Amniotic epithelial cell (primary cell): ENCODE data around the gene B4GALT3.

Experiments used
- DNase-seq: peaks from one replicate; pipeline ENCODE4 v3.0.0-alpha.2; 2010; ENCODE audit warnings: low read depth

Gene B4GALT3

DNA sequence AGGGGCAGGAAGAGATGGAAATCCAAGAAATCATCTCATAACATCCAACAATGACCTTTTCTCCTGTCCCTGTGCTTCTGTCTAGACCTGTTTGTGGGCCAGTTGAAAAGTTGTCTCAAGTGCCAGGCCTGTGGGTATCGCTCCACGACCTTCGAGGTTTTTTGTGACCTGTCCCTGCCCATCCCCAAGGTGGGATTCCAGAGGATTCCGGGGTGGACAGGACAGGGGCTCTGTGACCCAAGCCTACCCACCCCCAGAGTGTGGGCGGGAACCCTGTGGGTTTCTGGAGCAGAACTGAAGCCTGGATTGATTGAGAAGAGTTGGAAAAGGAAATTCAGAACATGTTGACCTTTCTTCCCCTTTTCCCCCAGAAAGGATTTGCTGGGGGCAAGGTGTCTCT is 13.5 kb downstream of the B4GALT3 start:
- DNase-seq, result no peak

DNA sequence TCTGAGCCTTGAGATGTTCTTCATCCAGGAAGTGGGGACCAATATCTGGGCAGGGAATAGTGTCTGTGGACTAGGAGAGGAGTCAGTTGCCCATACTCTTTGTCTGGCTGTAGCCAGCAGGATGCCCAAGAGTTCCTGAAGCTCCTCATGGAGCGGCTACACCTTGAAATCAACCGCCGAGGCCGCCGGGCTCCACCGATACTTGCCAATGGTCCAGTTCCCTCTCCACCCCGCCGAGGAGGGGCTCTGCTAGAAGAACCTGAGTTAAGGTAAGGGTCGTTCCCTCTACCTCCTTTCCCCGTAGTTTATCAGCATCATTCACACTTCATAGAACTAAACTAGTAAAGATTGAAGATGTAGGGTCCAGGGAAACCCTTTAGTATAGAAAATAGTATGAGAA is 14.5 kb downstream of the B4GALT3 start:
- DNase-seq, result no peak

DNA sequence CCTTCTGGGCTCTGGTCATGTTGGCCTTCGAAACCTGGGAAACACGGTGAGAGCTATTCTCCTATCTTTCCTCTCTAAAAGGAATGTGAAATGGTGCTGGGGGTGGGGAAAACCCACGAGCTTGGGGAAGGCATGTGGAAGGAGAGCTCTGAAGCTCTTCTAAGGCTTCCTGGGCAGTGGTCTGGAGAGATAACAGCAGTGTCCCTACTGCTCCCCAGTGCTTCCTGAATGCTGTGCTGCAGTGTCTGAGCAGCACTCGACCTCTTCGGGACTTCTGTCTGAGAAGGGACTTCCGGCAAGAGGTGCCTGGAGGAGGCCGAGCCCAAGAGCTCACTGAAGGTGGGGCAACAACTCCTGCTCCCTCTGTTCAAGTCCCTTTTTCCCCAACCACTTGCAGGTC is 15.3 kb downstream of the B4GALT3 start:
- no peak for DNase-seq

DNA sequence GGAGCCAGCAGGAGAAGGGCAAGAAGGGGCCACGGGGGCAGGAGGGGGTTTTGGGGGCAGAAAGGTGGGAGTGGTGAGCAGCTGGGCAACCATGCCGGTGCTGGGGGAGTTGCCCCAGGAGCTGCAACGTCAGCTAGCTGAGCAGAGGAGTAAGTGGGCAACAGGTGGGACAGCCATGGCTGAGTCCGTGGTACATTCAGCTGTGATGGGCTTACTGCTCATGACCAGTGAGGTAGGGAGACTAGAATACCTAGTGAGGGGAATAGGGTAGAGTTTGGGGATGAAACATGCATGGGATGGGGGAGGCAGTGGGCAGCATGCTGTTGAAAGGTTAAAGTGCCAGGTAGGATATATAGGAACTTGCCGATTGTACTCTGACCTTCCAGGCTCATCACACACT is 15.7 kb downstream of the B4GALT3 start:
- DNase-seq, result no peak

DNA sequence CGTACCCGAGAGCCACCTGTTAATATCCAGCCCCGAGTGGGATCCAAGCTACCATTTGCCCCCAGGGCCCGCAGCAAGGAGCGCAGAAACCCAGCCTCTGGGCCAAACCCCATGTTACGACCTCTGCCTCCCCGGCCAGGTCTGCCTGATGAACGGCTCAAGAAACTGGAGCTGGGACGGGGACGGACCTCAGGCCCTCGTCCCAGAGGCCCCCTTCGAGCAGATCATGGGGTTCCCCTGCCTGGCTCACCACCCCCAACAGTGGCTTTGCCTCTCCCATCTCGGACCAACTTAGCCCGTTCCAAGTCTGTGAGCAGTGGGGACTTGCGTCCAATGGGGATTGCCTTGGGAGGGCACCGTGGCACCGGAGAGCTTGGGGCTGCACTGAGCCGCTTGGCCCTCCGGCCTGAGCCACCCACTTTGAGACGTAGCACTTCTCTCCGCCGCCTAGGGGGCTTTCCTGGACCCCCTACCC is 16.6 kb downstream of the B4GALT3 start:
- no peak for DNase-seq

DNA sequence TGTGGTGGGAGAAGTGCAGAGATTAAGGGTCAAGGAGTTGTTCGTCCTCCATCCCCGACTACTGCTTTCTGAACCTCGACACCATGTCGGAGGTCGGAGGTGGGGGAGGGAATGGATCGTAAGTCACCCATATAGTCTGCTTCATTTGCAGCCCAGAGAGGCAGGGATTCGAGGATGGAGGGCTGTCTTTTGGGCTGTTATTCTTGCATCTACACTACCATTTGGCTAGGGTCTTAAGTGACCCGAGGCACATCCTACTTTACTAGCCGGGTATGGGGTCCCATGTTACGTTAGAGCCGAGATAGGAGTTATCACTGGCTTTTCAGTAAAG is 17.4 kb downstream of the B4GALT3 start:
- no peak for DNase-seq

DNA sequence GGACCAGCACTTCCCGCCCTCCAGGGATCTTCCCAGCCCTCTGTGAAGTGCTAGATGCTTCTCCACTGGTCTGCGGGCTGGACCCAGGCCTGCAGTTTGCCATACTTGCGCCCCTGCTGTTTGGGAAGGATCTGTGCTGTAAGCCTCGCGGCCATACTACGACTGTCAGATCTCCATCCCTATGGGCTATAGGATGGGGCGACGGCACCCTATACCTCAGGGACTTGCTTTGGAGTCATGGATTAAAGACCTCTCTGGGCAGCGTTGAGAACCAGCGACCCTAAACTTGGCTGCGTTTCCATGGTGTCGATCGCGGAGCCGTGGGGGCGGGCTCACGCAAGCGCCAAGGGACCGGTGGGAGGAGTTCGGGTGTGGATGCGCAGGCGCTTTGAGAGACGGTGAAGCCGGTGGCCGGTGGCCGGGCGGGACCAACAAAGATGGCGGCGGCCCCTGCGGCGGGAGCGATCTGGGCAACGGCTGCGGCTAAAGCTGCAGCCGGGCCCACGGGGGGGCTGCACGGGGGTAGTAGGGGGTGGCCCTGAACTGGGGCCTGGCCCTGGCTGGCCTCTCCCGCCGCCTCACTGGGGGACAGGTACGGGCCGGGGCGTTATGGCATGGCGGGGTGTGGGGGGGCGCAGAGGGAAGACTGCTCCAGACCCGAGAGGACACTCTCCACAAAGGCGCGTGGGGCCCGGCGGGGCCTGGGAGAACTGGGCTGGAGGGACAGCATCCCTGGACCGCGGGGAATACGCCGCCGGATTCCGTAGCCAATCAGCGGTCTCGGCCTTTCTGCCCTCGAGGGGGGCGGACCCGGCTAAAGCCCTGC is 18.0 kb downstream of the B4GALT3 start, which contains the start of gene USP21:
USP21 (plus strand) TSS at position 414 of the 826 bp plus-strand sequence. CDS start 1,141 bp downstream, outside the sequence.
- DNase-seq, result peak; percentile 79

DNA sequence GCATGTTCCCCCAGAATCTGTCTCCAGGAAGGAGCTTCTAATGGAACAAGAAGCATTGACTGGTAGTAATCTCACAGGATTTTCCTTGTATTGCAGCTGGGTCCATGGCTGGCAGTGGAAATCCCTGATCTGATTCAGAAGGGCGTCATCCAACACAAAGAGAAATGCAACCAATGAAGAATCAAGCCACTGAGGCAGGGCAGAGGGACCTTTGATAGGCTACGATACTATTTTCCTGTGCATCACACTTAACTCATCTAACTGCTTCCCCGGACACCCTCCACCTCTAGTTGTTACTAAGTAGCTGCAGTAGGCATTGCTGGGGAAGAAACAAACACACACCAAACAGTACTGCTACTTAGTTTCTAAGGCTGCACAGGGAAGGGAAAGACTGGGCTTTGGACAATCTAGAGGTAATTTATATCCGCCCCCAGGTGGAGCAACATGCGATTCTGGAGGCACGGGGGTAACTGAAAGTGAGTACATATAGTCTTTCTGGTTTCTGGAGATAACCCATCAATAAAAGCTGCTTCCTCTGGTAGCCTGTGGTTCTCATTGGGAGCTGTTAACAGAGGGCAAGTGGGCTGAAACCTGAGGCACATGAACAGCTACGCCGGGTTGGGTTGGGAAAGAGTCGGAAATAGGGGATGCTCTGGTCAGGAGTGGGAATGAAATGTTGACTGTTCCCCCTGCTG is 18.8 kb downstream of the B4GALT3 start:
- DNase-seq, result no peak

DNA sequence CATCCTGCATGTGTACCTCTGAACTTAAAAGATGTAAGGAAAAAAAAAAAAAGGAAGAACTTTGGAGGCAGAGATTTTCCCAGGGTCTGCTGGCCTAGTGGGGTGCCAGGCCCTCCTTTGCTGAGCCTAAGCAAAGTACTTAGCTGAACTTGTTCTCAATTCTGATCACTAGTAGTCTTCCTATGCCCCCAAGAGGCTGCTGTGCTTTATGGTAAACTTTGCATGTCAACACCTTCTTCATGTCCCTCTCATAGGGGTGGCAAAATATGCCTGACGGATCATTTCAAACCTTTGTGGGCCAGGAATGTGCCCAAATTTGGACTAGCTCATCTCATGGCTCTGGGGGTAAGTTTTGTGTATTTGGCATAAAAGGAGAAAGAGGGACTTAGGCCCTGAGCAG is 19.4 kb downstream of the B4GALT3 start:
- no peak for DNase-seq

DNA sequence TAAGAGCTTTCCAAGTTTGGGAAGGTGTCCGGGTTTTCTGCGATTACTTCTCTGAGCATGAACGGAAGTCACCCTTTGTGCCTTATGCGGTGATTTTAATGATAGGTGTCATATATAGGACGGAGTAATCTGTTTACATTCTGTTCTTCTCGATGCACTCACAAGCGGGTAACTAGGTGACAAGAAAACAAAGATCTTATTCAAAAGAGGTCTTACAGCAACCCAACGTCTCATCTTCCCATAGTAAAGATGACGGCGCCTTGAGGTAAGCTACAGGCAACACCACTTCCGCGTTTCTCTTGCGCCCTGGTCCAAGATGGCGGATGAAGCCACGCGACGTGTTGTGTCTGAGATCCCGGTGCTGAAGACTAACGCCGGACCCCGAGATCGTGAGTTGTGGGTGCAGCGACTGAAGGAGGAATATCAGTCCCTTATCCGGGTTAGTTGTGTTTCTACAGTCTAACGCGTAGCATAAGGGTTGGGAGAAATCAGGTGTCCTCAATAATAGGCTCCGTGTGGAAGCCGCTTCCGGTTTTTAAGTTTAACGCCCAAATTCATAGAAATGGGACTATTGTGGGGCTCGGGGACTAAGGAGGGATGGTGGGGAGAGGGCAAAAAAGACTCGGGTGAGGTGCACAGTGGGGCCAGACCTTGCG is 23.5 kb downstream of the B4GALT3 start, which contains the start of gene UFC1:
UFC1 (plus strand) TSS at position 297 of the 656 bp plus-strand sequence; CDS start at position 317, 20 bp downstream.
- peak; percentile 91 for DNase-seq

DNA sequence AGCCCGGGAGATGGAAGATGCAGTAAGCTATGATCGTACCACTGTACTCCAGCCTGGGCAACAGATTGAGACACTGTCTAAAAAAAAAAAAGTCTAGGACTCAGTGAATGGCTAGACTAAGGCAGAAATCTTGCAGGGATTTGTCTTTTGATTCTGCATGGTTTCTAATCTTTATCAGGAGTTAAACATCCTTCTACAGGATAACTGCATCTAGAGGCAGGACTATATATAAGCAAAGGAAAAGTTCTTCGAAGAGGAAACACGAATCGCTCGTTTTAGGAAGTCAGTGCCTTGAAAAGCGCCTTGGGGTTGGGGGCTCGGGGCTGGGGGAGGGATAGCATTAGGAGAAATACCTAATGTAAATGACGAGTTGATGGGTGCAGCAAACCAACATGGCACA is 24.1 kb downstream of the B4GALT3 start:
- no peak for DNase-seq

DNA sequence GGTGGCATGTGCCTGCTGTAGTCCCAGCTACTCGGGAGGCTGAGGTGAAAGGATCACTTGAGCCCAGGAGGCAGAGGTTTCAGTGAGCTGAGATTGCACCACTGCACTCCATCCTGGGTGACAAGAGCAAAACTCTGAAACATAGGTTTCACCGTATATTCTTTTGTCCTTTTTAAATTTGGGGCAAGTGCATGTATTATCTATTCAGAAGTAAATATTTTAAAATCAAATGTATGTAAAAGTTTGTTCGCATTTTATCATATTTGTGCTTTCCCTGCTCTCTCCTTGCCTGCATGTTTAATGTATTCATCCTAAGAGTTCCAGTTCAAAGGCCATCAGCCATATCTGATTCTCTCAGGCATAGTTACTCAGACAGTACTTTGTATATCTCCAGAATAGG is 31.5 kb downstream of the B4GALT3 start:
- no peak for DNase-seq

DNA sequence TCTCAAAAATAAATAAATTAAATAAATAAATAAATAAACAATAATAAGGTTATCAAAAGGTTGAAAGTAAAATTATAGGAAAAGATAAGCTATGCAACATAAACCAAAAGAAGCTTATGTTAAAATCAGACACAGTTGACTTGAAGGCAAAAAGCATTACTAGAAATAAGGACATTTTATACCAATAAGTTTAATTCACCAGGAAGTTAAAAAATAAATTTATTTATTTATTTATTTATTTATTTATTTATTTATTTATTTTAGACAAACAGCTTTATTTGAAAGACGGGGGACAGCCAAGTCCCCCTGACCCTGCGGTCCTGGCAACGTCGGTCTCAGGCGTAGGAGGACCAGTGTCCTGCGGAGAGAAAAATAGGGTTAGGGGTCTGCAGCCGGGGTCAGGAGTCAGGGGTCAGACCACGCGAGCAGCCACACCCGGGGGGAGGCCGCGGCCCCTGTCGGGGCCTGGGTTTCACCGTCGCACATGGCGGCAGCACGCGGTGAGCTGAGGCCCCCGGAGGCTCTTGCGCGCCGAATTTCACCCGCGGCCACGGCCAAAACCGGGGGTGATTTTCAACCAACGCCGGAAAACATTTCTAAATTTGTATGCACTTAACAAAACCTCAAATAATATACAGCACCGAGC is 36.4 kb downstream of the B4GALT3 start:
- DNase-seq, result no peak

DNA sequence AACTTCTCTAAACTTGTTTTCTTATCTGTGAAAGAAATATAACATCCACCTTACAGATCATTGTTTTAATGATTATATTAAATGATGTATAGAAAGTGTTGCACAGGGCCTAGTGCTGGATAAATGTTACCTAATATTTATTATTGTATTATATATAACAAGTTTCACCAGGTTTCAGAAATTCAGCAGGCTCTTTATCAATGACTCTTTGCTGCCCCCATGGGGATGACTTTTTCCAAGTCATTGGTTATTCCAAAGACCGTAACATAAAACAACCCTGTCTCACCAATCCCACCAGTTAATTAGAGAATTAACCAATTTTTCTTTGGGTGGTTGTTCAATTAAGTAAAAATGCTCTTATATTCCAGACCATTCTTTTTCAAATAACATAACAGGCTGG is 37.5 kb downstream of the B4GALT3 start:
- peak; percentile 52 for DNase-seq

DNA sequence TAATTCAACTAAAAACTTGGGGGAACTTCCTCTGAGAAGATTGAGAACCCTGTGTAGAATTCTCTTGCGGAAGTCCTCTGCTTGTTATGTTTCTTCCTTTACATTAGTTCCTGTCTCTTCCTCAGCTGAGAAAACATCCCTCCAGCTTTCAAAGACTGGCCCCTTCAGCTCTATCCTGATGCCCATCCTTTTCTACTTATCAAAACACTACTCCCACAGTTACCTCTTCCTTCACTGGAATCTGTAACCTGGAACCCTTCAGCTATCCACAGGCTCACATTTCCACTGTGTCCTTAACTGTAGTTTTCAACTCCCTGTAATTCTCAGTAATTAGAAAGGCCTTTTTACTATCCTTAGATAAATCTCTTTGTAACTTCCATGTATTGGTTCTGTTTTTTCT is 38.9 kb downstream of the B4GALT3 start:
- DNase-seq, result no peak

DNA sequence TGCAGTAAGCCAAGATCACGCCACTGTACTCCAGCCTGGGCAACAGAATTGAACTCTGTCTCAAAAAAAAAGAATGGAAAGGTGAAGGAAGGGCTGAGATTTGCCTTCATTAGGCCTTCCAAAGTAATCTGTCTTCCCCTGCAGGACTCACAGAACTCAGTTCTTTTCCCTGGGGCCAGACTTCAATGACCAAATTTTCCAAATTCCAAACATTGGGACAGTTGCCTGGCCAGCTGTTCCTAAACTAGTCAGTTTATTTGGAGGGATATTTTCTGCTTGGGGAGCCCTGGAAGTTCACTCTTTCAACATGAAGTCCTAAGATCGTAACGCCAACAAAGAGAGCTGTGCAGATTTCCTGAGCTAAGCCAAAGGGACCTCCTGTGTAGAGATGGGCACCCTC is 39.4 kb downstream of the B4GALT3 start:
- DNase-seq, result no peak

DNA sequence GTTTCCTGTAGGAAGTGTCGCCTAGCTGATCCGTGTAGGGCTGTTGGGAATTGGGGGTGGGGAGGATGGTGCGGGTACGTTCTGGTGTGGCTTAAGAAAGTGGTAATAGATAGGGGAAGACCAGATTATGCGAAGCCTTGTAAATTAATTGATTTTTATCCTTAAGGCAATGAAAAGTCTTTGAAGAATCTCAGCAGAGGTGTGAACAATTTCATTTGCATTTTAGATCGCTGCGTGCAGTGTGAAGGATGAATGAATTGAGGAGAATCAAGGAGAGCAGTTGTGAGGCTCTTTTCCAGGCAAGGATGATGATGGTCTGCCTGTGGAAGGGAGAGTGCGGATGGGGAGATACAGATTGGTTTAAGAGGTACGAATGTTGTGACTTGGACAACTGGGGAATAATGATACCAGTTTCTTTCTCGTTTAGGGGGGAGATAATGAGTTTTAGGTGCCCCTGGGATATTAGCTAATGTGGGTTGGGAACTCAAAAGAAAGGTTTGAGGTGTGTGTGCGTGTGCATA is 44.0 kb downstream of the B4GALT3 start:
- DNase-seq, result peak; percentile 31

DNA sequence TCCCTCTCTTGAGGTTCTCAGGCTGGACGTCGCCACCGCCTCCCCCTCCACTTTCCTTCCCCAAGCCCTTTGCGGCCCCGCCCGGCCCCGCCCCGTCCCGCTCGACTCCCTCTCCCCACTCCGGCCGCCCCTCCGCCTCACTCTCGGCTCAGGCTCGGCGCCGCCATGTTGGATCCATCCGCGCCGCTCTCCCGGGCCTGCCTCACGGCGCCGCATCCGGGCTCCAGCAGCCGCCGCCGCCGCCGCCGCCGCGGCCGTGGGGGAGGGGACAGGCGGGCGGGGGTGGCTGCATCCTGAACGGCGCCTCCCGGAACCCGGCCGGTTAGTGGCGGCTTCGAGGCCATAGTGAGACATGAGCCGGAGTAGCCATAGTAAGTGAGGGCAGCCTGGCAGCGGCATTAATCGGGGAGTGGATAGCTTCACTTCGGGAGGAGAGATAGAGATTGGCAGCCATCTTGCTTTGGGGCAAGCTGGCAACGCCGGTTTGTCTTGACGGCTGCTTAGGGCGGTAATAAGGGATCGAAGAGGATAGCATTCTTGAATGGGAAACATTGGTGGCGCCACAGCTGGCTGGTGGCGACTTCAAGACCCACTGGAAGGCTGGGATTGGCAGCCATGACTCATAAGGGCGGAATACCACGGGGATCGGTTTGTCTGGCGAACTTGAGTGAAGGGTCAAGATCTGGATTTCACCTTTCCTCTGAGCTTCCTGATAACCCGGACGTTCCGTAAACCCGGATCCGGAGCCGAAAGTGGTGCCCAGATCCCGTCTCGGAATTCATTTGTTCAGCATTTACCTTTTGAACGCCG is 44.7 kb downstream of the B4GALT3 start, which contains the start of gene DEDD:
DEDD (minus strand) TSS at position 258 of the 810 bp plus-strand sequence. CDS start 8,205 bp downstream, outside the sequence.
- peak; percentile 95 for DNase-seq

DNA sequence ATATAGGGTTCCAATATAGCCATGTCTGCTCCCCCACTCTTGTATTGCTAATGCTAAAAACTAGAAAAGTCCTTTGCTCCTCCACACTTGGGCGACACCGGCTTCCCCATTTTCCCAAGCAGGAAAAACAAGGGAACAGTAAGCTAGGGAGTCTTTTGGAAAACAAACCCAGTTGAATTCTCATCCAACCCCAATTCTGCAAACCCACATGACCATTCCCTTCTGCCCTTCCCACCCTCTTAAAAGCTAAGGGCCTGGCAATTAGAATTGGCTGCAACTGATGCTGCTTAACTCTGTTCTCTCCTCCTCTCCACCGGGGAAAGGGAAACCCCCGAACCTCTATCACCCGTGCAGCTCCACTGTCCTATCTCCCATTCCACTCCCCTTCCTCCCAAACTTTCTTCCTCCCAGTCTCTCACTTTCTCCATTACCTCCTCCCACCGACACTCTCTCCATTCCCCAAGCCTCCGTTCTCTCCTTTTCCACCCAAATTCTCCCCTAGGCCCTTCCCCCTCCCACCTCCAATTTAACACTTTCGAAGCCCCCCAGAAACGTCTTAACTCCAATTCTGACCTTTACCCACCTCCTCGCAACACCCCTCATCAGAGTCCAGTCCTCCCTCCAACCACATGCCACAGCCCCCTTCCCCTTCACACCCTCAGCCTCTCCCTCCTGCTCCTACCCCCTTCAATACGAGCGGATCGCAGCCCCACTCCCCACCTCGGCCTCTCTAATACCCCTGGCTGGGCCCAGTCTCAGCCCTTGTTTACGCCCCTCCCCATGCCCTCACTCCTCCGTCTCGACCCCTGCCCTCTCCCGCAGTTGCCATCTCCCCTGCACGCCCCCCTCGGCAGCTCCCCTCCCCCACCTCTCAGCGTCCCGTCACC is 45.5 kb downstream of the B4GALT3 start:
- DNase-seq, result no peak

DNA sequence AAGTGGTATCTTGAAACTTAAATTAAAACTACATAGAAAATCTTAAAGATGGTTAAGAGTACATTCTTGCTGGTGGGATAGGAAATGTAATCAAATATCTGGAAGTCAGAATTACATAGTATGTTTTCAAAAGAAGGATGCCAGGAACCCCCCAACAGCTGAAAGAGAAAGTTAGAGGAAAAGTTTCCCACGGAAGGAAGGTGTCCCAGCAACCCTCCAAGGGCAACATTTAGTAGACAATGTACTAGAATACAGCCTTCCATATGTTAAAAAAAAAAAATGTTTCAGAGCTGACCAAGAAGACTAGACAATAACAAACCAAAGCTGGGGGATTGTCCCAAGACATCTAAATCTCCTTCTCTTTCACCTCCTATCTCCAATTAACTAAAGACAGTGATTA is 47.0 kb downstream of the B4GALT3 start:
- DNase-seq, result no peak
